HEK293 (cell line): Measurements from ENCODE around the gene KMT2D.
A peak's percentile ranks its signal among the peaks of the same experiment; 100 is the strongest.

Experiments used
- GLIS2 ChIP-seq: fragments of 450-650 bp; formaldehyde crosslinking; IDR thresholded peaks from 2 replicates; pipeline ENCODE4 v1.5.1; 2016; ENCODE audit warnings: missing biosample characterization, missing genetic modification characterization
- IKZF3 ChIP-seq: fragments of 450-650 bp; IDR thresholded peaks from 2 replicates; pipeline ENCODE4 v1.5.0; 2018; ENCODE audit warnings: missing biosample characterization, mild to moderate bottlenecking, missing genetic modification characterization, moderate library complexity
- OSR2 ChIP-seq: fragments of 450-650 bp; formaldehyde crosslinking; IDR thresholded peaks from 2 replicates; pipeline ENCODE4 v1.5.1; 2016; ENCODE audit warnings: missing biosample characterization, missing genetic modification characterization
- PRDM10 ChIP-seq: fragments of 450-650 bp; formaldehyde crosslinking; IDR thresholded peaks from 2 replicates; pipeline ENCODE4 v1.5.1; 2016; ENCODE audit warnings: missing biosample characterization, missing genetic modification characterization
- SP2 ChIP-seq: fragments of 450-650 bp; formaldehyde crosslinking; IDR thresholded peaks from 2 replicates; pipeline ENCODE4 v1.5.1; 2016; ENCODE audit warnings: missing biosample characterization, missing genetic modification characterization
- ZBTB11 ChIP-seq: fragments of 450-650 bp; formaldehyde crosslinking; conservative IDR thresholded peaks from 2 replicates; pipeline ENCODE4 v1.5.1; 2016; ENCODE audit warnings: low read depth, missing biosample characterization, missing genetic modification characterization
- ZBTB20 ChIP-seq: fragments of 450-650 bp; formaldehyde crosslinking; IDR thresholded peaks from 2 replicates; pipeline ENCODE4 v1.5.1; 2016; ENCODE audit warnings: missing biosample characterization, missing genetic modification characterization
- ZBTB6 ChIP-seq: fragments of 450-650 bp; formaldehyde crosslinking; IDR thresholded peaks from 2 replicates; pipeline ENCODE4 v1.5.1; 2017; ENCODE audit warnings: missing biosample characterization, missing genetic modification characterization
- ZEB2 ChIP-seq: fragments of 450-650 bp; formaldehyde crosslinking; IDR thresholded peaks from 2 replicates; pipeline ENCODE4 v1.5.1; 2016; ENCODE audit warnings: missing biosample characterization, missing genetic modification characterization
- ZIC2 ChIP-seq: fragments of 450-650 bp; formaldehyde crosslinking; IDR thresholded peaks from 2 replicates; pipeline ENCODE4 v1.5.1; 2016; ENCODE audit warnings: missing biosample characterization, missing genetic modification characterization
- ZNF26 ChIP-seq: fragments of 450-650 bp; formaldehyde crosslinking; IDR thresholded peaks from 2 replicates; pipeline ENCODE4 v1.5.1; 2016; ENCODE audit warnings: missing biosample characterization, missing genetic modification characterization
- ZNF292 ChIP-seq: fragments of 450-650 bp; formaldehyde crosslinking; IDR thresholded peaks from 2 replicates; pipeline ENCODE4 v1.5.1; 2016; ENCODE audit warnings: low read depth, missing biosample characterization, missing genetic modification characterization, borderline replicate concordance
- ZNF335 ChIP-seq: fragments of 450-650 bp; formaldehyde crosslinking; conservative IDR thresholded peaks from 2 replicates; pipeline ENCODE4 v1.5.1; 2016; ENCODE audit warnings: missing biosample characterization, missing genetic modification characterization
- ZNF391 ChIP-seq: fragments of 450-650 bp; formaldehyde crosslinking; IDR thresholded peaks from 2 replicates; pipeline ENCODE4 v1.5.1; 2016; ENCODE audit warnings: low read depth, missing biosample characterization, missing genetic modification characterization, borderline replicate concordance
- ZNF394 ChIP-seq: fragments of 450-650 bp; formaldehyde crosslinking; IDR thresholded peaks from 2 replicates; pipeline ENCODE4 v1.5.1; 2016; ENCODE audit warnings: missing biosample characterization, missing genetic modification characterization, mild to moderate bottlenecking, moderate library complexity, borderline replicate concordance
- ZNF423 ChIP-seq: fragments of 450-650 bp; formaldehyde crosslinking; IDR thresholded peaks from 2 replicates; pipeline ENCODE4 v1.5.1; 2016; ENCODE audit warnings: missing biosample characterization, missing genetic modification characterization
- ZNF510 ChIP-seq: fragments of 450-650 bp; formaldehyde crosslinking; IDR thresholded peaks from 2 replicates; pipeline ENCODE4 v1.5.1; 2018; ENCODE audit warnings: mild to moderate bottlenecking, missing genetic modification characterization, missing biosample characterization; ENCODE audit not compliant: insufficient replicate concordance
- ZNF610 ChIP-seq: fragments of 450-650 bp; formaldehyde crosslinking; IDR thresholded peaks from 2 replicates; pipeline ENCODE4 v1.5.1; 2016; ENCODE audit warnings: missing biosample characterization, missing genetic modification characterization, borderline replicate concordance
- ZNF830 ChIP-seq: fragments of 450-650 bp; IDR thresholded peaks from 2 replicates; pipeline ENCODE4 v1.5.0; 2018; ENCODE audit warnings: missing biosample characterization, missing genetic modification characterization, low read depth, mild to moderate bottlenecking, moderate library complexity
- ZSCAN30 ChIP-seq: fragments of 450-650 bp; IDR thresholded peaks from 2 replicates; pipeline ENCODE4 v1.5.1; 2018; ENCODE audit warnings: missing biosample characterization, mild to moderate bottlenecking, missing genetic modification characterization, moderate library complexity
- TF ChIP-seq, protein P1 (sequence below): fragments of 450-650 bp; formaldehyde crosslinking; IDR thresholded peaks from 2 replicates; pipeline ENCODE4 v1.5.1; 2016; ENCODE audit warnings: missing biosample characterization, missing genetic modification characterization, low read depth
- TF ChIP-seq, protein P2 (sequence below): fragments of 450-650 bp; formaldehyde crosslinking; IDR thresholded peaks from 2 replicates; pipeline ENCODE4 v1.5.1; 2016; ENCODE audit warnings: missing biosample characterization, missing genetic modification characterization

The KMT2D gene

GRCh38 chr12:49069507-49070346, 9.1 kb upstream of the KMT2D start, which contains the start of gene RHEBL1 (continued):
- peak; percentile 79 for TF ChIP-seq OSR2
- peak; percentile 75 for TF ChIP-seq ZBTB20
- TF ChIP-seq, protein P1, sequence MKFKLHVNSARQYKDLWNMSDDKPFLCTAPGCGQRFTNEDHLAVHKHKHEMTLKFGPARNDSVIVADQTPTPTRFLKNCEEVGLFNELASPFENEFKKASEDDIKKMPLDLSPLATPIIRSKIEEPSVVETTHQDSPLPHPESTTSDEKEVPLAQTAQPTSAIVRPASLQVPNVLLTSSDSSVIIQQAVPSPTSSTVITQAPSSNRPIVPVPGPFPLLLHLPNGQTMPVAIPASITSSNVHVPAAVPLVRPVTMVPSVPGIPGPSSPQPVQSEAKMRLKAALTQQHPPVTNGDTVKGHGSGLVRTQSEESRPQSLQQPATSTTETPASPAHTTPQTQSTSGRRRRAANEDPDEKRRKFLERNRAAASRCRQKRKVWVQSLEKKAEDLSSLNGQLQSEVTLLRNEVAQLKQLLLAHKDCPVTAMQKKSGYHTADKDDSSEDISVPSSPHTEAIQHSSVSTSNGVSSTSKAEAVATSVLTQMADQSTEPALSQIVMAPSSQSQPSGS, result 0 out of 2 replicates have a peak, but pooled peaks have one; percentile 25
- TF ChIP-seq ZNF292 (tag by site-specific recombination), result no peak
- TF ChIP-seq ZNF391 (tag by site-specific recombination), result peak; percentile 53; the same call in 1 of the 2 replicates
- TF ChIP-seq ZNF830, result no peak
- TF ChIP-seq ZBTB6 (tag by site-specific recombination), result peak; percentile 8; the same call in 1 of the 2 replicates
- TF ChIP-seq ZNF26 (tag by site-specific recombination), result no peak
- TF ChIP-seq ZNF394, result peak; percentile 47; the same call in 1 of the 2 replicates
- no peak; the same call in 1 of the 2 replicates for TF ChIP-seq PRDM10 (tag by site-specific recombination)
- TF ChIP-seq ZNF510 (tag by site-specific recombination), result no peak
- peak; percentile 84 for TF ChIP-seq ZNF335 (tag by site-specific recombination)
- TF ChIP-seq, protein P2, sequence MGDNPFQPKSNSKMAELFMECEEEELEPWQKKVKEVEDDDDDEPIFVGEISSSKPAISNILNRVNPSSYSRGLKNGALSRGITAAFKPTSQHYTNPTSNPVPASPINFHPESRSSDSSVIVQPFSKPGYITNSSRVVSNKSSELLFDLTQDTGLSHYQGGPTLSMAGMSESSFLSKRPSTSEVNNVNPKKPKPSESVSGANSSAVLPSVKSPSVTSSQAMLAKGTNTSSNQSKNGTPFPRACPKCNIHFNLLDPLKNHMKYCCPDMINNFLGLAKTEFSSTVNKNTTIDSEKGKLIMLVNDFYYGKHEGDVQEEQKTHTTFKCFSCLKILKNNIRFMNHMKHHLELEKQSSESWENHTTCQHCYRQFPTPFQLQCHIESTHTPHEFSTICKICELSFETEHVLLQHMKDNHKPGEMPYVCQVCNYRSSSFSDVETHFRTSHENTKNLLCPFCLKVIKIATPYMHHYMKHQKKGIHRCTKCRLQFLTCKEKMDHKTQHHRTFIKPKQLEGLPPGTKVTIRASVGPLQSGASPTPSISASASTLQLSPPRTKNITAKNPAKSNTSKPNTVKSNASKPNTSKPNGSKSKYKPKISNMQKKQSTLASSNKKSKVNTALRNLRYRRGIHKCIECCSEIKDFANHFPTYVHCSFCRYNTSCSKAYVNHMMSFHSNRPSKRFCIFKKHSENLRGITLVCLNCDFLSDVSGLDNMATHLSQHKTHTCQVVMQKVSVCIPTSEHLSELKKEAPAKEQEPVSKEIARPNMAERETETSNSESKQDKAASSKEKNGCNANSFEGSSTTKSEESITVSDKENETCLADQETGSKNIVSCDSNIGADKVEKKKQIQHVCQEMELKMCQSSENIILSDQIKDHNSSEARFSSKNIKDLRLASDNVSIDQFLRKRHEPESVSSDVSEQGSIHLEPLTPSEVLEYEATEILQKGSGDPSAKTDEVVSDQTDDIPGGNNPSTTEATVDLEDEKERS (tag by site-specific recombination), result no peak
- peak; percentile 69 for TF ChIP-seq GLIS2 (tag by site-specific recombination)
- TF ChIP-seq ZNF423 (tag by site-specific recombination), result peak; percentile 88
- TF ChIP-seq ZEB2 (tag by site-specific recombination), result peak; percentile 87
- TF ChIP-seq SP2 (tag by site-specific recombination), result peak; percentile 87
- TF ChIP-seq ZSCAN30 (tag by site-specific recombination), result peak; percentile 19; the same call in 1 of the 2 replicates
- peak; percentile 51 for TF ChIP-seq IKZF3
- no peak for TF ChIP-seq ZNF610 (tag by site-specific recombination)
- TF ChIP-seq ZBTB11 (tag by site-specific recombination), result peak; percentile 38; the same call in 1 of the 2 replicates
- peak; percentile 97 for TF ChIP-seq ZIC2
